HepG2 (cell line): ENCODE data around the gene TNS4. TPM values are rescaled to one million over a fixed set of nuclear protein-coding genes. Genes with fewer than 3 reads are reported as not detected.
A peak's percentile ranks its signal among the peaks of the same experiment; 100 is the strongest.

Experiments
- ATAC-seq: fragments of 200-7000 bp; cut with Tn5 transposase; 3 replicates; pipeline ENCODE4 v1.9.1; 2020; ENCODE audit warnings: mild to moderate bottlenecking, moderate library complexity
- BruUV-seq: library from RNA; stranded (reverse); fragments of 400-500 nt; replicated peaks from 2 replicates; lab custom pipeline; 2021; lab: Mats Ljungman, UMichigan
- CTCF ChIA-PET: fragments of 300-600 bp; formaldehyde crosslinking; extraction: SDS; loops from one replicate; lab custom pipeline; 2021; ENCODE audit warnings: low total read pairs, inconsistent platforms, low intra/inter-chr PET ratio; lab: Yijun Ruan, JAX
- POLR2A ChIA-PET: fragments of 350-600 bp; sonication (Branson Sonifier 250); formaldehyde crosslinking; loops from one replicate; lab custom pipeline; 2020; ENCODE audit warnings: antibody characterized with exemption, inconsistent platforms; lab: Yijun Ruan, JAX
- DNase-seq: peaks from one replicate; pipeline ENCODE4 v3.0.0-alpha.2; 2015; ENCODE audit warnings: low spot score
- FAIRE-seq: peaks from 3 replicates; lab custom pipeline; 2011; peaks lifted over from hg19 to GRCh38; lab: Jason Lieb, UNC
- H2AFZ ChIP-seq: one replicate; pipeline ENCODE4 v1.6.1; 2011; ENCODE audit warnings: low read length, inconsistent platforms
- H3K27ac ChIP-seq: fragments of 300-600 bp; 3 replicates; pipeline ENCODE4 v1.8.0; 2011; ENCODE audit warnings: mixed run types, mild to moderate bottlenecking, mixed read lengths, low read length, inconsistent platforms; ENCODE audit not compliant: insufficient read depth; ENCODE audit errors: extremely low read length
- H3K27me3 ChIP-seq, 2 experiments: fragments of 200-600 bp in 1 of 2; 2 replicates in 1 of 2; 3 replicates in 1 of 2; pipeline versions ENCODE4 v1.6.0 to v1.8.0; 2011; ENCODE audit warnings: low read length in 2 of 2, mild to moderate bottlenecking in 2 of 2, moderate library complexity in 2 of 2, inconsistent platforms in 1 of 2; ENCODE audit not compliant: insufficient read depth in 2 of 2, control insufficient read depth in 1 of 2
- H3K36me3 ChIP-seq, 2 experiments: fragments of 200-600 bp in 1 of 2; replicated peaks in 1 of 2; 2 replicates in 1 of 2; 3 replicates in 1 of 2; pipeline versions ENCODE4 v1.5.1 to v1.8.0; 2011; ENCODE audit warnings: low read length in 2 of 2, inconsistent platforms in 1 of 2; ENCODE audit not compliant: insufficient read depth in 2 of 2, control insufficient read depth in 1 of 2
- H3K4me1 ChIP-seq: 2 replicates; pipeline ENCODE4 v1.5.1; 2012; ENCODE audit warnings: low read length, inconsistent platforms; ENCODE audit not compliant: insufficient read depth
- H3K4me2 ChIP-seq: 2 replicates; pipeline ENCODE4 v1.6.0; 2011; ENCODE audit warnings: low read depth, low read length, inconsistent platforms
- H3K4me3 ChIP-seq, 3 experiments: fragments of 200-600 bp in 1 of 3; sonication (generic), shearing (Covaris generic) in 1 of 3; replicated peaks in 1 of 3; 2 replicates each; pipeline ENCODE4 v1.5.1; 2011 to 2016; ENCODE audit warnings: low read length in 3 of 3, inconsistent platforms in 2 of 3, low read depth in 2 of 3, mild to moderate bottlenecking in 2 of 3, control low read depth in 1 of 3, mixed read lengths in 1 of 3; ENCODE audit not compliant: insufficient read depth in 1 of 3
- H3K79me2 ChIP-seq: one replicate; pipeline ENCODE4 v1.6.1; 2011; ENCODE audit warnings: low read length, inconsistent platforms; ENCODE audit not compliant: insufficient read depth
- H3K9ac ChIP-seq: 2 replicates; pipeline ENCODE4 v1.6.0; 2011; ENCODE audit warnings: mild to moderate bottlenecking, low read depth, low read length, inconsistent platforms; ENCODE audit not compliant: insufficient read depth
- H3K9me3 ChIP-seq: 2 replicates; pipeline ENCODE4 v1.5.1; 2012; ENCODE audit warnings: mild to moderate bottlenecking, low read length
- H4K20me1 ChIP-seq: 2 replicates; pipeline ENCODE4 v1.6.0; 2011; ENCODE audit warnings: inconsistent platforms, mild to moderate bottlenecking, low read length, moderate library complexity; ENCODE audit not compliant: insufficient read depth
- ARID2 ChIP-seq: sonication (generic); formaldehyde crosslinking; IDR thresholded peaks from 2 replicates; pipeline ENCODE4 v1.8.1; 2022; ENCODE audit warnings: mild to moderate bottlenecking, missing genetic modification reagents, borderline replicate concordance
- CBFB ChIP-seq: sonication (generic); formaldehyde crosslinking; IDR thresholded peaks from 2 replicates; pipeline ENCODE4 v1.4.0; 2020; ENCODE audit warnings: missing genetic modification reagents
- FOXO1 ChIP-seq: sonication (generic); formaldehyde crosslinking; IDR thresholded peaks from 2 replicates; pipeline ENCODE4 v1.4.0; 2020; ENCODE audit warnings: missing genetic modification reagents
- FUBP1 ChIP-seq: sonication (generic); formaldehyde crosslinking; IDR thresholded peaks from 2 replicates; pipeline ENCODE4 v1.5.1; 2020; ENCODE audit warnings: missing genetic modification reagents, mild to moderate bottlenecking, borderline replicate concordance
- MAFF ChIP-seq: IDR thresholded peaks from 2 replicates; pipeline ENCODE4 v1.6.1; 2011; ENCODE audit warnings: low read depth, low read length, improper control_type of control experiment
- MAFK ChIP-seq, 2 experiments: IDR thresholded peaks in 1 of 2; conservative IDR thresholded peaks in 1 of 2; 2 replicates each; pipeline ENCODE4 v1.6.1; 2011; ENCODE audit warnings: improper control_type of control experiment in 2 of 2, low read length in 2 of 2
- NAIF1 ChIP-seq: sonication (generic); formaldehyde crosslinking; IDR thresholded peaks from 2 replicates; pipeline ENCODE4 v1.5.0; 2020; ENCODE audit warnings: mild to moderate bottlenecking, missing genetic modification reagents, borderline replicate concordance
- RAD51 ChIP-seq: fragments of 450-650 bp; IDR thresholded peaks from 2 replicates; pipeline ENCODE4 v1.6.1; 2016; ENCODE audit warnings: borderline replicate concordance
- RARA ChIP-seq: IDR thresholded peaks from 2 replicates; pipeline ENCODE4 v1.6.1; 2016; ENCODE audit warnings: missing genetic modification reagents, missing compliant biosample characterization
- REPIN1 ChIP-seq: sonication (generic); formaldehyde crosslinking; IDR thresholded peaks from 2 replicates; pipeline ENCODE4 v1.8.0; 2022; ENCODE audit warnings: missing genetic modification reagents, low read depth, mild to moderate bottlenecking, borderline replicate concordance
- SAP130 ChIP-seq: IDR thresholded peaks from 2 replicates; pipeline ENCODE4 v1.6.1; 2016; ENCODE audit warnings: low read depth
- SMARCC2 ChIP-seq: fragments of 450-650 bp; IDR thresholded peaks from 2 replicates; pipeline ENCODE4 v1.6.1; 2017; ENCODE audit warnings: antibody characterized with exemption, mild to moderate bottlenecking
- SP5 ChIP-seq: IDR thresholded peaks from 2 replicates; pipeline ENCODE4 v1.6.1; 2016; ENCODE audit warnings: low read depth, borderline replicate concordance
- TBX2 ChIP-seq: sonication (generic); formaldehyde crosslinking; IDR thresholded peaks from 2 replicates; pipeline ENCODE4 v1.5.0; 2020; ENCODE audit warnings: missing genetic modification reagents, mild to moderate bottlenecking, borderline replicate concordance
- TEAD3 ChIP-seq: optimal IDR thresholded peaks from 2 replicates; pipeline ENCODE3; 2016; ENCODE audit warnings: borderline replicate concordance
- TSC22D2 ChIP-seq: sonication (generic); formaldehyde crosslinking; IDR thresholded peaks from 2 replicates; pipeline ENCODE4 v1.5.1; 2020; ENCODE audit warnings: missing genetic modification reagents, mild to moderate bottlenecking, borderline replicate concordance
- ZNF362 ChIP-seq: sonication (generic); formaldehyde crosslinking; IDR thresholded peaks from 2 replicates; pipeline ENCODE4 v1.4.0; 2020; ENCODE audit warnings: missing genetic modification reagents, mild to moderate bottlenecking, borderline replicate concordance
- WGBS: methylation state at CpG from one replicate; pipeline ENCODE4 v1.1.6; 2017; ENCODE audit warnings: low lambda C conversion rate; 5-methylcytosine and 5-hydroxymethylcytosine counted together
- in situ Hi-C: cut with HindIII; loops from 2 replicates; pipeline ENCODE4 v1.10.0; 2017; ENCODE audit warnings: low pct_unique_long_range_greater_than_20kb; ENCODE audit not compliant: extremely low pct_ligation_motif_present
- intact Hi-C: fragments of 100-400 bp; cut with micrococcal nuclease; formaldehyde crosslinking; loops from one replicate; pipeline ENCODE4 v1.10.0; 2022; ENCODE audit not compliant: unreplicated experiment
- polyA plus RNA-seq, 8 experiments: library from polyadenylated mRNA; depleted of rRNA in 3 of 8; stranded (reverse) in 7 of 8; unstranded in 1 of 8; fragments of >200 nt; fragmentation: Illumina TruSeq in 4 of 8; extraction: Trizol in 4 of 8; gene quantifications; 2 replicates each; pipeline versions ENCODE4 v1.2.1 to v1.2.3, GENCODE V29; 2011 to 2016; ENCODE audit warnings: low read depth in 4 of 8, missing spikeins in 1 of 8, mixed read lengths in 1 of 8; ENCODE audit not compliant: insufficient read depth in 1 of 8
- total RNA-seq, 5 experiments: library from RNA; depleted of rRNA; stranded (reverse); fragments of >200 nt; fragmentation: Illumina TruSeq; extraction: Trizol; gene quantifications; 2 replicates each; pipeline ENCODE4 v1.2.3, GENCODE V29; 2016; ENCODE audit warnings: low read depth in 1 of 5

The TNS4 gene
- total and polyA plus RNA-seq, 2 of the 13 experiments (the other 11 are each of a cell fraction or from before 2014, with no cell fraction given) = 0.58 to 2.1 TPM

GRCh38 chr17:40447148-40447644 lies 54.2 kb downstream of the TNS4 start (continued):
- TF ChIP-seq NAIF1 (CRISPR knock-in tag) = no peak
- no peak for TF ChIP-seq CBFB (CRISPR knock-in tag)
- no peak for TF ChIP-seq REPIN1 (CRISPR knock-in tag)
- peak; percentile 41; the same call in 1 of the 2 replicates for TF ChIP-seq SAP130 (CRISPR knock-in tag)
- TF ChIP-seq TEAD3 (CRISPR knock-in tag) = peak; percentile 35
- TF ChIP-seq MAFK (conservative IDR thresholded peaks at IDR 0.05 in 1 of 2, IDR thresholded peaks at IDR 0.05 in 1 of 2; ENCODE audit: low read length in 2 of 2) = peak; percentile 67 to 79
- TF ChIP-seq MAFF = peak; percentile 47
- TF ChIP-seq, all 625 proteins: peak for 22

GRCh38 chr17:40445751-40446468 lies 55.5 kb downstream of the TNS4 start:
- FAIRE-seq = no peak
- Histone ChIP-seq H3K4me1 (peaks cover 73% of the 10 kb centered on the region), H3K27me3 (peaks cover 1 to 6% of the 10 kb centered on the region in 2 experiments; a peak in 3 of 5 replicates), H3K27ac (no peak overlapping the region), H3K36me3 (no peaks in the 10 kb centered on the region), H3K9ac (no peak overlapping the region), H3K9me3 (no peaks in the 10 kb centered on the region), H3K4me3 (peak overlapping the region in 2 of 3 experiments; percentile 67 to 81; a peak in 4 of 6 replicates), H2AFZ (no peak overlapping the region), H3K4me2 (peak overlapping the region; percentile 98), H4K20me1 (no peaks in the 10 kb centered on the region), H3K79me2 (no peaks in the 10 kb centered on the region)
- no TSS peak for BruUV-seq
- DNase-seq = peak; percentile 55
- POLR2A ChIA-PET = interaction anchor here (0.6 to 0.9 kb wide), 5 partner anchors 21 to 1786 kb away, joined by 3 to 4 read pairs (median 3); no protein-coding TSS in a partner anchor
- intact Hi-C loops (no loop called here), in situ Hi-C loops (no loop called here)
- no peak for ATAC-seq
- 35% methylated on average over 11 of the region's 11 CpGs for WGBS
- CTCF ChIA-PET = no interaction called here
- TF ChIP-seq SMARCC2 (no peak), ZNF362 (CRISPR knock-in tag) (peak; percentile 80; the same call in 1 of the 2 replicates), RARA (CRISPR knock-in tag) (peak; percentile 63), TSC22D2 (CRISPR knock-in tag) (no peak), FUBP1 (no peak), TBX2 (CRISPR knock-in tag) (0 out of 2 replicates have a peak, but pooled peaks have one; percentile 20), ARID2 (no peak), FOXO1 (CRISPR knock-in tag) (no peak), SP5 (CRISPR knock-in tag) (no peak), RAD51 (peak; percentile 91)
